SK-N-SH treated with all-trans-retinoic acid at 6 μM for 48 hours (cell line): ENCODE results near the gene RBM19.

Experiments used
- POU6F1 ChIP-seq: fragments of 250-450 bp; sonication (Bioruptor Pico); IDR thresholded peaks from 2 replicates; pipeline ENCODE4 v1.8.0; 2021; ENCODE audit warnings: low read depth, mild to moderate bottlenecking, moderate library complexity, borderline replicate concordance
- RARB ChIP-seq: fragments of 250-450 bp; sonication (Bioruptor Pico); IDR thresholded peaks from 2 replicates; pipeline ENCODE4 v1.8.0; 2021; ENCODE audit warnings: mild to moderate bottlenecking, moderate library complexity
- ZNF565 ChIP-seq: fragments of 450-650 bp; formaldehyde crosslinking; conservative IDR thresholded peaks from 2 replicates; pipeline ENCODE4 v1.5.0; 2020; ENCODE audit warnings: low read depth, mild to moderate bottlenecking, moderate library complexity

- TF ChIP-seq POU6F1 (CRISPR knock-in tag) (no peak), ZNF565 (CRISPR knock-in tag) (no peak), RARB (CRISPR knock-in tag) (no peak)
Measured at GRCh38 chr12:113909776-113910420, 56.2 kb downstream of the RBM19 start.
